H54 (cell line): ENCODE data around the gene CALU.

Experiments used
- DNase-seq: peaks from one replicate; pipeline ENCODE4 v3.0.0; 2011; ENCODE audit warnings: low spot score, mixed read lengths; ENCODE audit not compliant: insufficient read length
- FAIRE-seq: peaks from 3 replicates; lab custom pipeline; 2011; peaks lifted over from hg19 to GRCh38; lab: Jason Lieb, UNC
- POLR2A ChIP-seq: IDR thresholded peaks from 2 replicates; pipeline ENCODE4 v1.6.1; 2011; ENCODE audit warnings: low read depth, mild to moderate bottlenecking, low read length

Gene CALU

DNA sequence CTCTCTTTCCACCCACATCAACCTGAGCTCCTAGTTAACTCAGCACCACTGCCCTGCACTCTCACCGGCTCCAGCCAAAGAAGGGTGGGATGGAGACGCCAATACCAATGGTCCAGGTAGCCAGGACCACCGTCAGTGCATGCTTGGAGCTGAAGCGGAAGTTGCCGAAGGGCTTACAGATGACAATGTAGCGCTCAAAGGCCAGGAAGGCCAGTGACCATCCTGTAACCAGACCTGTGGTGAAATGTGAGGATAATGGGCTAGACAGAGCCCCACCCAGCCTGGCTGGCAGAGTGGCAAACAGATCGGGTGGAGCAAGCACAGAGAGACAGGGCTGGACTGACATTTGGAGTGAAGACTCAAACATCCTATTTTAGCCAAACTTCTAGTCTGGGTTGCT, 35.8 kb downstream of the CALU start:
- no peak for DNase-seq
- no peak for TF ChIP-seq POLR2A
- no peak for FAIRE-seq

DNA sequence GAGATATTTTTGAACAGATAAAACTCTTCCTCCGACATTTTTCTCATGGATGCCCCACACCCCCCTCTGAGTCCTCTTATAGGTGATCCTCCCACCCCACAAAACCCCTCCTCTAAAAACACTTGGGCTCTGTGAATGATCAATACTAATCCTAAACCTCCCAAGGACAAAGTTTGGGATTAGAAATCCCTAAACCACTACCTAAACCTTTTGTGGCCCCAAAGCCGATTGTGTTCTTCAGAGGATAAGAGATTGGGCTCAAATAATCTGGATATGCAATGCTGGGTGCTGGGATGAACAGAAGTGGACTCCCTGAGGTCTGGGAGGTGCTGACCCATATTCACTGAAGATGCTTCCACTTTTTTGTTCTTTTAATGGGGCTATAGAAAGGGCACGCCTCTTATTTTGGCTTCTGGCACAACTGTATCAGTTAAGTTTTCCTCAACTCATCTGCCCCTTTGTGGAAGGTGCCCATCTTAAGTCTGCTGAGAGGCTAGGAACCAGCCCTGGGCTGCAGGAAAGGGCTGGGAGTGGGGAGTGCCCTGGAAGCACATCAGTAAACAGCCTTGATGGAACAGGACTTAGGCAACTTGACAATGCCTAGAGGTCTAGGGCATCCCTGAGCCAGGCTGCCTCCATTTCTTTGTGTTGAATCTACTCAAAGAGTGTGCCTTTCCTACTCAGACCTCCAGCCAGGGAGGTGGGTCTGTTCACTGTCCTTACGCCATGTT, 36.8 kb downstream of the CALU start, which contains the start of gene OPN1SW:
Gene OPN1SW, minus strand, starts transcription at position 51 of the 731 bp plus-strand sequence. Its CDS starts 13 bp downstream, at position 38.
- FAIRE-seq (no peak), DNase-seq (no peak)
- TF ChIP-seq POLR2A: no peak

DNA sequence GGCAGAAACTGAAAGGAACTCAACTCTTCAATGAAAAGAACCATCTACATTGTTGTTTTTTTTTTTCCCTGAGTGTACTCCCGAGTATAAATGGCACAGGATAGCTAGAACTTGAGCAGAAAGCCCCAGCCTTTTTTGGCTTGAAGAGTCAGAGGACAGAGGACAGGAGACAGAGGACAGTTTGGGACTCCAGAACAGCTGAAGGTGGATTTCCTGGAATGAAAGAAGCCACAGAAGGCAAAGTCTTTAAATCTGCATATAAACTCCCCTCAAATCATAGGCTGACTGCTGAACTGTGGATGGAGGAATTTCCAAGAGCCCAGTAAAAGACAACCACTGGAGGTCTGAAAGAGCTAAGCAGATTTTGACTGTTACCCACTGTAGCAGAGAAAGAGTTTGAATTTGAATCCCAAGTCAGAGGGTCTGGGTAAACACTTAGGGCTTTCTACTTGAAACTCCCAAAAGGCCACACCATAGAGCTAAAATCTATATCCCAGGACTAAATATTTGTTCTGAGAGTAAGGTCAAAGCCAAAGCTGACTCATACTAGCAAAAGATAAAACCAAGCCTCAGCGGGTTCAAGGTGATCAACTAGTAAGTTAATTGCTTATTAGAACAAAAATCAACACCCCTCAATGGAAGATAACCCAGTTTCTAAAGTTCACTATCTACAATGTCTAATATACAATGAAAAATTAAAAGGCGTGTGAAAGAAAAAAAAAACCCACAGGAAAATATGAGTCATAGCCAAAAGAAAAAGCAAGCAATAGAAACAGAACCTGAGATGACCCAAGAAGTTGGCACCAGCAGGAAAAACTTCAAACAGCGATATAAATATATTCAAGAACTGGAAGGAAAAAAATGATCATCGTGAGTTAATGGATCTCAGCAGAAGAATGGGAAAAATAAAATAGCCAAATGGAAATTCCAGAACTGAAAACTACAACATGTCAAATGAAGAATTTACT, 38.3 kb downstream of the CALU start:
- FAIRE-seq (no peak), DNase-seq (no peak)
- TF ChIP-seq POLR2A: no peak

DNA sequence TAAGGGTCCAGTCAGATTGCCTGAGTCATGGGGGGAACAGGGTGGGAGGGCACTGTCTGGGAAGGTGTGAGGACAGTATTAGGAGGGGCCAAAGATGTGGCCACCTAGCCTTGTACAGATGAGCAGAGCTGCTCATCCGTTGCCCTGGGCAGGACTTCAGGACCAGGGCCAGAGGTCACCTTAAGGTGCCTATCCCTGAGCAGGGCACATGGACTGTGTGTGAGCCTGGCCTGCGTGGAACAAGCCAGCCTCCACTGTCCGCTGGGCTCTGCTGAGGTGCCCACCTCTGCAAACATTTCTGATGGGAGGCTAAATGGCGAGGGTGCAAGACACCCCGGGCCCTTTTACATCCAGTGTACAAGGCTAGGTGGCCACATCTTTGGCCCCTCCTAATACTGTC, 39.8 kb downstream of the CALU start:
- FAIRE-seq (no peak), DNase-seq (no peak)
- no peak for TF ChIP-seq POLR2A

DNA sequence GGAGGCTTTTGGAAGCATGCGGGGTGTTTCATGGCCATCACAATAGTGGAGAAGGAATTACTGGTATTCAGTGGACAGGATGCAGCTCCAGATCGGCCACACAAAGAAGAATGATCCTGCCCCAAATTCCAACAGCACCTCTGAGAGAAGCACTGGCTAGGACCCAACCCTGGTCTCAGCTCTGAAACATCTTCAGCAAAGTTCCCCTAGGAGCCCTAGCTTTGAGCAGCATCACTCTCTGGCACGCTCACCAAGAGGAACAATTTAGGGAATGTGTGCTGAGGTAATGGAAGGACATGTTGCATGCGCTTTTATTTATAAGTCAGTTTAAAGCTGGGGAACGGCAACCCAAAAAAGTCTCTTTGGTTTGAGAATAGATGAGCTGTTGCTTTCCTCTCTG, 42.0 kb downstream of the CALU start:
- no peak for FAIRE-seq
- no peak for DNase-seq
- no peak for TF ChIP-seq POLR2A

DNA sequence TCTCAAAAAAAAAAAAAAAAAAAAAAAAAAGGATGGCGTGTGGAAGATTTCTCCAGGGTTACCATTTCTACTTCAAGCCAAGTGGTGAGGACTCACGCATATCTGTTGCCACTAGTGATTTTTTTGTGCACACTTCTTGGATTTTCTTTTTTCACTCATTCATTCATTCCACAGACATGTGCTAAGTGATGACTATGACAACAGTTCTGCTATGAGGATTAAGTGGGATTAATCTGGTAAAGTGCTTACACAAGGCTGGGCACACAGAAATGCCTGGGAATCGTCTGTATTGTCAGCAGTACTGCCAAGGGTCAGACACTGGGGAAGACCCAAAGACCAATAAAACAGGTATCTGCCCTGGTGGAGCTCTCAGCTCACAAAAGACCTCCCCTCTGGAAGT, 42.7 kb downstream of the CALU start:
- TF ChIP-seq POLR2A: no peak
- DNase-seq (no peak), FAIRE-seq (no peak)

DNA sequence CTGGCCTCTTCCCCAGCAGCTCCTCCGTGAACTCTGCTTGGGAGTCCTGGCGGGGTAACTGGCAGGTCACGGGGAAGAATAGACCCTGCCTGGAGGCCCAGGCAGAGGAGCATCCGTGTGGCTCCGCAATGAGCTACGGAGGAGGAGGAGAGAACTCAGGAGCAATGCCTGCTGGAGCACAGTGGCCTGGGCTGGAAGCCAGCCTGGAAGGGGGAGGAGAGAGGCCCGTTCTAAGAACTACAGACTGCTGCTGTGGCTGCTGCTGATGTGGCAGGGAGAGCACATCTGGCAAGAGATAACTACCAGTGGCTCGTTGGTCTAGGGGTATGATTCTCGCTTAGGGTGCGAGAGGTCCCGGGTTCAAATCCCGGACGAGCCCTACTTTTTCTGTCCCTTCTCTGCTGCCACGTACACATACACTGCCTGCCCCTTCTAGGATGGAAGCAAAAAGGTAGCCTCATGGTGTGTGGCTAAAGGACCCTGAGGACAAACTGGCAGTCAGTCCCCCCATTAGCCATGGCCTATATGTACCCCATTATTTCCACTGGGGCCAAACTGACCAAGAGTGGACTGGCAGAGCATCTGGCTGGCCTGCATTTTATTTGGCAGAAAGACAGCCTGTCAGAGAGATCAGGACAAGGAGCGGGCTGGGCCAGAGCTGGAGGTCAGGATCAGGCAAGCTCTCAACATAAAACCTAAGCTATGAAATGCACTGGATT, 44.1 kb downstream of the CALU start:
- no peak for FAIRE-seq
- peak; percentile 79 for DNase-seq

DNA sequence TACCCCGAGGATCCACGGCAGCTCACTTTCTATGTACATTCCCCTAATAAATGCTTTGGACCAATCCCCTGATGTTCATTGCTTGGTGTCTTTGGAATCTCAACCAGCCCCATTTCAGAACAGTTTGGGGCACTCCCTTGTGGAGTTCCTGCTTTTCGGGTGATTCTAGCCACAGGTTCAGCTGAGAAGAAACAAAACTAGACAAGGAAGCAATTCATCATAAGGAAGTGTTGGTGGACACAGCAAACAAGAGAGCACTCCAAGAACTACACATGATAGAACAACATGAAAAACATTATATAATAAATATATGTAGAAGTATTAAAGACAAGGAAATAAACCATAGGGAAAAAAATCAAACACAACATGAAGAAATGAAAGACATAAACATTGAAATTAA, 46.6 kb downstream of the CALU start:
- FAIRE-seq (no peak), DNase-seq (no peak)

More for the DNA sequence above, 44.1 kb downstream of the CALU start:
- TF ChIP-seq POLR2A: no peak

DNA sequence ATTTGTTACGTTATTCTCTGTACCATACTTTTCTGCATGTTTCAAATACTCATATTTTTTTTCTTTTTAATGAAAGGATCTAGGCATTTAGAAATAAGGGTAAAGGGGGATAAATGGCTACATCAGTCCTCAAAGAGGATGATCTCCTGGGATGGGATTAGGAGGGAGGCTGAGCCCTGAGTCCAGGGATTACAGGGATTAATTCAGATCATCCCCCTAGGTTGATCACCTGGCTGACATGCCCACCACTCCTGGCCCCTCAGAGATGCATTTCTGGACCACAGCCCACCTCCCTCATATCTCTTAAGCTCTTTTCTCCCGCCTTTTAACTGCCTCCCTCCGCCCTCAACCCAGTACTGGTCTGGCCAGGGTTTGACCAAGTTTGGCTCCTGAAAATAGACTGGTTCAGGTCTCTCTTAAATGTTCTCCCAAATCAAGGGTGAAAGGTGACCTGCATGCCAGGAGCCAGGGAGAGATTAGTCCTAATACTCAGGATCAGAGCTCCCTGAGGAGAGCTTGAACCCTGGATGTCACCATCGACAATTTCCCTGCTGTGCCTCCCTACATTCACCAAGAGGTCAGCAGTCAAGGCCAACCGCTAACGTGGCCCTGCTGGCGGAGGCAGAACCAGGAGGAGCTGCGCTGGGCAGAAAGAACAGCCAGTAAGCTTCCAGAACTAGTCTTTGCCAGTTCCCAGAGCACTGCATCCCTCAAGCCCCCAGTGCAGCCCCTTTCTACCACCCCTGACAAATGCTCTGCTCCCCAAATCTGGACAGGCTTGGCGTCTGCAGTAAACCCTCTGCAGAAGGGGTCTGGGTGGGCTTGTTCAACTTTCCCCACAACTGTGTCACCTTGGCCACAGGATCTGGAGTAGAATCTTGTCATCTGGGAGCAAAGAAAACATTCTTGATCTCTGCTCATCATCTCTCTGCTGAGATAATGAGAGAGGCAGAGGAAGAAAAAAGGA, 49.6 kb downstream of the CALU start:
- no peak for DNase-seq
- no peak for TF ChIP-seq POLR2A
- FAIRE-seq: no peak

More for the DNA sequence above, 46.6 kb downstream of the CALU start:
- no peak for TF ChIP-seq POLR2A

DNA sequence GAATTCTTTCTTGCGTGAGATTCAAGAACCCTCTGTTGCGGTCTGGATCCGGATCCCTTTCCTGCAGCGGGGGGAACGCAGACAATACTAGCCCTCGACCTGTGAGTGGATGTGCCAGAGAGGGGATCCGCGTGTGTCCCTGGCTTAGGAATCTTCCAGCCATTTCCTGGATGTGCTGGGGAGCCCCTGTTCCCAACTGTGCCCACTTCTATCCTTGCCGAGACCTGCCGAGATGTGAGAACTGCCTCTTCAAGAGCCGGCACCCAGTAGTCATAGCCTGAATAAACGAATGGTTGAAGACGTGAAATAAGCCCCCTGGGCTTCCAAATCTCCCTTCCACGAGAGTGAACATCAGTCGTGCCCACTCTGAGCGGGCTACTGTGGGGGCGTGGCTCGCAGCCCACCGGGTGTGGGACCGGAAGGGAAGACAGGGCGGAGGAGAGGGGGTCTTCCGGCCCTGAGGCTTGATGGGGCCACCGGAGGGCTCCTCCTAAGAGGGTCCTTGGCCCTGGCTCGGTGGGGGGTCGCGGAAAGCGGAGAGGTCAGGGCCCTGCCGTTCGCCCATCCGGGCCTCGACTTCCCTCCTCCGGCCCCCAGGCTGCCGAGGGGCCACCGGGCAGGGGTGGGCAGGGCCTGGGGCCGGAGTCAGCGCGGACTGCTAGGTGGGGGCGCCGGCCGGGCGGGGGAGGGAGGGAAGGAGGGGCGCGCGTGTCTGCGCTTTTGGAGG, 51.3 kb downstream of the CALU start:
- no peak for DNase-seq
- no peak for FAIRE-seq
- TF ChIP-seq POLR2A: no peak

DNA sequence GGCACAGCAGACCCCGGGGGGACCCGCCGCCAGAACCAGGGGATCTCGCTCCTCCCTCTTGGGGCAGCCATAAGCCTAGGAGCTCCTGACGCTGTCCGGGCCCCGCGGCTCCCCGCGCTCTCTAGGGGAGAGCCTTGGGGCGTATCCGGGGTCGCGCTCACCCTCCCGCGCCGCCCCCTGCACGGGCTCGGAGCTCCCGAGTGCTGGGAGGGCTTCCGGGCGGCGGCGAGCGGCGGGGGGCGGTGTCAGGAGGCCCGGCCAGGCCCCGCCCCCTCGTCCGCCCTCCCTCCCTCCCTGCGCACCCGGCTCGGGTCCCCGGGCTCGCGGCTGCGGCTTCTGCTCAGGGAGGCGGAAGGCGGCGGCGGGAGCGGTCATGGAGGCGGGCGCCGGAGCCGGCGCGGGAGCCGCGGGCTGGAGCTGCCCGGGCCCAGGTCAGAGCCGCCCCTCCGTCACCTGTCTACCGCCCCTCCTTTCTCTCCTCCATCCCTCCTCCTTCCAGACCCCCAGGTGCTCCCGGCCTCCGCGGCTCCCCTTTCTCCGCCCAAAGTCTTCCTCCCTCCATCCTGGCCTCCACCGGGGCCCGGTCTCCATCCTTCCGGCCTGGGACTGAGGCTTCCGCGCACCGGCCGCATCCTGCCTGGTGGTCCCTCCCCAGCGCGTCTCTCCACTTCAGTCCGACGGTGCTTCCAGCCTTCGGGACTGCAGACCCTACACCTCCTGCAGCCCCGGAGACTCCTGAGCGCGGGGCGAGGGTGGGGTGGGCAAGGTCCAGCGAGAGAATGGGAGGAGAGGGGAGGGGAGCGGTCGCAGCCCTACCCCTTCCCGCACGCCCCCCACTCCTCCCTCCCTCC, 52.2 kb downstream of the CALU start, which contains the start of gene CCDC136:
Gene CCDC136, plus strand, starts transcription at position 848 of the 851 bp plus-strand sequence. CDS start 444 bp downstream, outside the sequence.
- DNase-seq: peak; percentile 74
- no peak for FAIRE-seq
- peak; percentile 64 for TF ChIP-seq POLR2A

DNA sequence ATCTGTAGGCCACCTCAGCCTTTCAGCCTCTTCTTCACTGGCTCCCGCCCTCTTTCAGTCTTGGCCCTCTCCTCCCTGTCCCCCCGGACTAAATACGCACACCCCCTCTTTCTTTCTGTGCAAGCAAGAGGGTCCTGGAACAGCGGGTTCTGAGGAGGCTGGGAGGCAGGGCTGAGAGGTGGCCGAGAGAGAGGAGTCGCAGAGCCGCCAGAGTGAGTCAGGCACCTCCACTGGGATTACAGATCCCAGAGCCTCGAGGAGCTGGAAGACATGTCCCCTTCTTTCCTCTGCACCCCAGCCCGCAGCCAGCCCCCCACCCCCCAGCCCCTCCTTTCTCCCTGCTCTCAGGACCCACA, 52.8 kb downstream of the CALU start:
- TF ChIP-seq POLR2A: no peak
- DNase-seq: peak; percentile 47

More for the DNA sequence above, 52.8 kb downstream of the CALU start:
- FAIRE-seq: no peak
